MG63 (cell line): Measurements from ENCODE around the gene ANKMY1. TPM values are rescaled to one million over a fixed set of nuclear protein-coding genes. Genes with fewer than 3 reads are reported as not detected.

Experiments used
- DNase-seq: peaks from one replicate; pipeline ENCODE4 v3.0.0-alpha.2; 2020
- H3K27me3 ChIP-seq: fragments of 250-450 bp; sonication (Bioruptor Pico); 2 replicates; pipeline ENCODE4 v1.5.1; 2020; ENCODE audit warnings: mild to moderate bottlenecking, moderate library complexity
- H3K36me3 ChIP-seq: fragments of 250-450 bp; sonication (Bioruptor Pico); 2 replicates; pipeline ENCODE4 v1.5.1; 2020; ENCODE audit warnings: mild to moderate bottlenecking, moderate library complexity
- H3K4me3 ChIP-seq: fragments of 250-450 bp; sonication (Bioruptor Pico); 2 replicates; pipeline ENCODE4 v1.5.1; 2020; ENCODE audit warnings: mild to moderate bottlenecking, moderate library complexity
- H3K9me3 ChIP-seq: fragments of 250-450 bp; sonication (Bioruptor Pico); 2 replicates; pipeline ENCODE4 v1.5.1; 2020; ENCODE audit warnings: mild to moderate bottlenecking, moderate library complexity
- total RNA-seq: library from RNA; depleted of rRNA; stranded (reverse); fragments of >200 nt; shearing (Covaris generic); gene quantifications from 2 replicates; pipeline ENCODE4 v1.2.3, GENCODE V29; 2014; ENCODE audit warnings: low replicate concordance

The ANKMY1 gene
- total RNA-seq, 1 experiment from 2014 or later, result 10.2 TPM

DNA sequence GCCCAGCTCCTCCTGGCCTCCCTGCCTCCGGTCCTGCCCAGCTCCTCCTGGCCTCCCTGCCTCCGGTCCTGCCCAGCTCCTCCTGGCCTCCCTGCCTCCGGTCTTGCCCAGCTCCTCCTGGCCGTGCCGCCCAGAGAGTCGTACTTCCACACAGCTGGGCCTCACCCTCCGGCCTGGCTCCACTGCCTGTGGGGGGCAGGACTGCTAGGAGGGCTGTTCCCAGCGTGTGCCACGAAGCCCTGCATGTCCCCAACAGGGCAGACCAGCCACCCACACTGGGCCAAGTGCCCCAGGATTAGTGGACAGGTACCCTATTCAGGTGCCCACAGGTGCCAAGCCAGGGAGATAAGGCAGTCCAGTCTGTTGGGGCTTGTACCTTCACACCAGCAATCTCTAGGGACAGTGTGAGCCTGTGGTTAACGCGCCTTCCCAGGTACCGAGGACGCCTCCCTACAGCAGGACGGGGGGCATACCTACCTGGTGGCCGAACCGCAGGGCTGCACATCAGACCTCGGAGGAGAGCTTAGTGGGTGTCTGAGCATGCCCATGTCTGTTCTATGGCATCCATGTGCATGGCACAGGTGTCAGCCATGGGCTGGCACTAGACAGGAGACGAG, 117.0 kb downstream of the ANKMY1 start:
- Histone ChIP-seq H3K36me3 (peaks cover 2% of the 10 kb centered on the region; the same call in 1 of the 2 replicates), H3K9me3 (no peaks in the 10 kb centered on the region), H3K27me3 (no peaks in the 10 kb centered on the region), H3K4me3 (no peak overlapping the region)
- no peak for DNase-seq

DNA sequence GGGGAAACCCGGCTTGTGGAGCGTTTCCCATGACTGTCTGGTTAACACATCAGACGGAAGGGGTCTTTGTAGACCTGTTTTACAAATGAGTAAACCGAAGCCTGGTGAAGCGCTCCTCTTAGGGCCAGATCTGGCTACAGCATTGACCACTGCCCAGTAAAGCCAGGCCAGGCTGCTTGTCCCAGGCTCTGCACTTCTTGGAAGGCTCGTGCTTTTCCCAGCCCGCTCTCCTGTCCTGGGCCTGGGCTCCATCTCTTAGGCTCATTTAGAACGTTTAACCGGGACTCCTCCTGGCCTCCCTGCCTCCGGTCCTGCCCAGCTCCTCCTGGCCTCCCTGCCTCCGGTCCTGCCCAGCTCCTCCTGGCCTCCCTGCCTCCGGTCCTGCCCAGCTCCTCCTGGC, 117.5 kb downstream of the ANKMY1 start:
- no peak for DNase-seq
- peaks cover 2% of the 10 kb centered on the region; the same call in 1 of the 2 replicates for H3K36me3 ChIP-seq
- no peaks in the 10 kb centered on the region for H3K27me3 ChIP-seq
- H3K4me3 ChIP-seq, result no peak overlapping the region
- H3K9me3 ChIP-seq, result no peaks in the 10 kb centered on the region

DNA sequence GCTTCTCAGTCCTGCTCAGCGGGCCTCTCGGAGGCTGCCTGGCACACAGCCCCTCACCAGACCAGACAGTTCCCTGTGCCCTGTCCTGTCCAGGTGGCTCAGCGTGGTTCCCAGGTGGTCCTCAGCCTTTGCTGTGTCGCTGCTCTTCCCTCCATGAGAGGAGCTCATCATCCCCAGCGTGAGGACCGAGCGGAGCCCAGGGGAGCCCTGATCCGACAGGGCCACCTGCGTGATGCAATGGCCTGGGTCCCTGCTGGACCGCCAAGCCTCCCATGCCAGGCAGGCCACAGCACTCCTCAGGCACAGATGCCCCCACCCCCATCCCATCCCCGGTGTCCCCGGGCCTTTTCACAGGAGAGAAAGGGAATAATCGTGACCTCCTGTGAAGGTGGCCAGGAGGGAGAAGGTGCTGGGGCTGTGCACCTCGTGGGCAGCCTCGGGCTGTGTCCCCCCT, 118.1 kb downstream of the ANKMY1 start:
- peaks cover 2% of the 10 kb centered on the region; the same call in 1 of the 2 replicates for H3K36me3 ChIP-seq
- H3K27me3 ChIP-seq, result no peaks in the 10 kb centered on the region
- H3K4me3 ChIP-seq, result no peak overlapping the region
- no peak for DNase-seq
- no peaks in the 10 kb centered on the region for H3K9me3 ChIP-seq

DNA sequence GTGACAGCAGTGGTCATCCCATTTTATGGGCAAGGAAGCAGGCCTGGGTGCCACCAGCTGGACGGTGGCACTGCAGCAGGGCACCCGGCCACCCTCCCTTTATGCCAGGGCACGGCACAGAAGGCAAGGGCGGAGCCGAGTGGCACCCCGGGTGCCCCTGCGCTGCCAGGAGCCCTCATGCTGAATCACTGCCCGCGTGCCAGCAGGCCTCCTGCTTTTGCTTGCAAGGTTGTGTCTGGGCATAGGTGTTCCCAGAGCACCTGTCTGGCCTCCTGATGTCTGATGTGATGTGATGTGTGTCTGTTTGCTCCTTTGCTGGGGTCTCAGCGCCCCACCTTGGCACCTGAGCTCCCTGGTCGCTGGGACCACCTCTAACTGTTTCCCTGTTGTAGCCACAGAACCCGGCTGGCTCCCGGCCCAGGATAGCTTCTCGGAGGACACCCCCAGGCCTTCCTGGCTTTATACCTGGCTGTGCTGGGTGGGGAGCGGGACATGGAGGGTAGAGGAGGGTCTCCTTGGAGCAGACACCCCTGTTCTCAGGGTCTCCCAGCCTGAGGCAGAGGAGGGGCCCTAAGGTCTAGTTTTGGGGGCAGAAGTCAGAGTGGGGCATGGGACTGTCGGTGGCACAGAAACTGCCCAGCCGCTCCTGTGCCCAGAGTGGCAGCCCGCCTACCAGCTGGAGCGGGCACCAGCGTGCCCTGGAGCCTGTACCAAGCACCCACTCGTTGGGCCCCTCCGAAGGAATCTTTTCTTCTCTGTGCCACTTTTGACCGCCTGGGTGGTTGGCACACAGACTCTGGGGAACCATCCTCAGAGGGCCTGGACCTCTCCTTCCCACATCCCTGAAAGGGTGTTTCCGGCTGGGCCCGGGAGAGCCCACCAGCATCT, 118.7 kb downstream of the ANKMY1 start:
- Histone ChIP-seq H3K9me3 (no peaks in the 10 kb centered on the region), H3K4me3 (no peak overlapping the region), H3K36me3 (peaks cover 2% of the 10 kb centered on the region; the same call in 1 of the 2 replicates), H3K27me3 (no peaks in the 10 kb centered on the region)
- no peak for DNase-seq

DNA sequence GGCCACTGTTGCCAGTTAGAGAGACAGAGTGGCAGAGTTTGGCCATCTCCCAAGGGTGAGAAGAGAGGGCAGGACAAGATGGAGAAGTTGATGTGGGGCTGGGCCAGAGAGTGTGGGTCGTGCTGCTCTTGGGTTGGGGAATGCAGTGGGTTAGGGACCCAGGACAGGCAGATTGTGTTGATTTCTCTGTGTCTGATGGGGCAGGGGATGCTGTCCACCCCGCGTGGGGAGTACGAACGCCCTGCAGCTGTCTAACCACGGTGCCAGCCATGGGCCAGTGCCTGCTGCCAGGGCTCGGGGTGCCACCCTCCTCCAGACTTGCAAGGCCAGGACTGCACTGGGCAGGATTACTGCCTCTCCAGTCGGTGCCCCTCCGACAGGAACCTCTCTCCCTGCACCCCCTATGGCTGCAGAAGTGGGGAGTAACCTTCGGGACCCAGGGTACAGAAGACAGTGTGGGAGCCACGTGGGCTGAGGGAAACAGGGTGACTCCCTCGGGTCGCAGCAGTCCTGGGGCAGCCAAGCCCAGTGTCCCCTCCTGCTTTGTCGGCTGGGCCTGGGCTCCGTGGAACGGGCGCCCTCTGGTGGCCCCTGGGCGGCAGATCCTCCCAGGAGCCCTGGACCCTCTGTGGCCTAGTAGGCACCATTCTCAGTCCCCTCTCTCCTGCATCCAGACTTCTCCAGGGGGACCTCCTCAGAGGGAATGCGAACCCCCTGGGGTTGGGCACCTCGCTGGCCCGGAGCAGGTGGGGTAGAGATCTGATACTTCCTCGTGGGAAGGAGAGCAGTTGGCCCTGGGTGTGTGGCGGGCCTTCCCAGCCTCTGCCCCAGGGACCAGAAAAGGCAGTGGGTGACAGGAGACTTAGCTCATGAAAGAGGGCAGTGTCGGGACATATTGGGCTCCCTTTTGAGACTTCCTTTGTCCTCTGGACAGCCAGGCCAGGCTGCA, 119.7 kb downstream of the ANKMY1 start:
- Histone ChIP-seq H3K36me3 (peaks cover 2% of the 10 kb centered on the region; the same call in 1 of the 2 replicates), H3K4me3 (peak overlapping the region; percentile 14; the same call in 1 of the 2 replicates), H3K27me3 (no peaks in the 10 kb centered on the region), H3K9me3 (no peaks in the 10 kb centered on the region)
- DNase-seq, result peak; percentile 62

DNA sequence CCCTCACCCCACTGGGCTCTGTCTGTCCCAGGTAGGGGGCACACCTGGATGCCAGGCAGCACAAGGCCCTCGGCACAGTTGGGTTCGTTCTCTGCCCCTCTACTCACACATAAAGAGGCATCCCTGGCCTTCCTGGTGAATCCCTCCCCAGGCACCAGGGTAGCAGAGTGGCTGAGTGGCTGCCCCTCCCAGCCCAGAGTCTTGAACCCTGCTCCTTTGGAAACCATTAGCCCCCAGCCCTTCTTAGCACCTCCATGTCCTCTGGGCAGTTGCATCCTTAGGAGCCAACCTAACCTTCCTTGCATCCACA, 120.3 kb downstream of the ANKMY1 start:
- peak overlapping the region; percentile 61 for H3K4me3 ChIP-seq
- no peaks in the 10 kb centered on the region for H3K9me3 ChIP-seq
- no peaks in the 10 kb centered on the region for H3K27me3 ChIP-seq
- no peak for DNase-seq
- peaks cover 2% of the 10 kb centered on the region; the same call in 1 of the 2 replicates for H3K36me3 ChIP-seq

DNA sequence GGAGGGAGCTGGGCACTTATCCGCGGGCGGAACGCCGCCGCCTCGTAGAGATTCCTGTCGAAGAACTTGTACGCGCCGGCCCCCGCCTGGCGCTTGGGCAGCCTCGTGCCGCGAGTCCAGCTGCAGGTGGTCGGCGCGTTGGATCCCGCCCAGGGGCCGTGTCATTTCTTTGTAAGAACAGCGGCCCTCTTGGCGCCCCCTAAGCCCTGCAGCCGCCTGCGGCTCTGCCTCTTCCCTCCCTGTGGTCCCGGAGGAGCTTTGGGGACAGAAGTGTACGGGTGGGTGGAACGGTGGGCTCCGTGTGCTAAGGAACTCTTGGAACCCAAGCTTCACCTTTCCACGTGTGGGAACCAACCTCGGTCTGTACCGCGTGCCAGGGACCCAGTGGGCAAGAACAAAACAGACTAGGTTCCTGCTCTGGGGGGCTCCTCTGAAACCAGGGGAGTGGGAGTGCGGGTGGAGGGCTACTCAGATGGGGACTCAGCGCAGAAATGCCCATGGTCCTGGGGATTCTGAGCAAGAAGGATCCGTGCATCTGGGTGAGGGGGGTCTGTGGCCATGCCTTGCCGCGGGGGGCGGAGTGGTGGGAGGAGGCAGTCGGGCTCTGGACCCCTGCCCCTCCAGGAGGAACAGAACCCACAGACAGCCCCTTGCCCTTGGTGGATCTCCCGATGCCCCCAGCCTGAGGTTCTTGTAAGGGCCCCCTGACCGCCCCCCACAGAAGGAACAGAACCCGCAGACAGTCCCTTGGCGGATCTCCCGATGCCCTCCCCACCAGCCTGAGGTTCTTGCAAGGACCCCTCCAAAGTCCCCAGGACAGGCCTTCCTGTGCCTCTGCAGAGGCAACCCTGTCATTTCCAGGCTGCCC, 120.9 kb downstream of the ANKMY1 start:
- H3K27me3 ChIP-seq, result no peaks in the 10 kb centered on the region
- H3K9me3 ChIP-seq, result no peaks in the 10 kb centered on the region
- peak; percentile 39 for DNase-seq
- H3K4me3 ChIP-seq, result peak overlapping the region; percentile 61
- peaks cover 2% of the 10 kb centered on the region; the same call in 1 of the 2 replicates for H3K36me3 ChIP-seq

DNA sequence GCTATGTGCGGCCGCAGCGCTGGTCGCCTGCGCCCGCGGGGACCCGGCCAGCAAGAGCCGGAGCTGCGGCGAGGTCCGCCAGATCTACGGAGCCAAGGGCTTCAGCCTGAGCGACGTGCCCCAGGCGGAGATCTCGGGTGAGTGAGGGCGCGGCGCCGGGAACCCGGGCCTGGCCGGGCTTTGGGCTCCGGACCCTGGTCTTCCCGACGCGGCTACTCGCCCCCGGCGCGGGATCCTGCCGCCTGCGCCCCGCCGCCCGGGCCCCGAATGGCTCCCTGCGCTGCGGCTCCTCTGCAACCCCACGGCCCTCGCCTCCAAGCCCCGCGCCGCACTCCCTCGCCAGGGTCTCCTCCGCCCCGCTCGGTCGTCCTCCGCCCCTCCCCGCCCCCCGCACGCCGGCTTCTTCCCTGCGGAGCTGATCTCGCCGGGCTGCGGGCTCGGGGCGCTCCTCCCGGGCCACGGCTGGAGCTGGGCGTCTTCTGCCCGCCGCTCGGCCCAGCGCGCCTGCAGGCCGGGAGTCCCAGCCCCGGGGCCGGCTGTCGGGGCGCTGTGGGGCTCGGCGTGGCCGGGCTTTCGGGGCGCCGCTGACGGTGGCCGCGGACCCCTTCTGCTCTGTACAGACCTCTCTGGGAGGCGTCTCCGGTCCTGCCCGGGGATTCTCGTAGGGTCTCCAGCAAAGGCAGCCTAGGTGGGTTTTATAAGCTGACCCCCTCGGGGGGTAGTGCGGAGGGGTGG, 121.7 kb downstream of the ANKMY1 start:
- Histone ChIP-seq H3K36me3 (peaks cover 2% of the 10 kb centered on the region; the same call in 1 of the 2 replicates), H3K4me3 (peak overlapping the region; percentile 61), H3K9me3 (no peaks in the 10 kb centered on the region), H3K27me3 (no peaks in the 10 kb centered on the region)
- peak; percentile 50 for DNase-seq

DNA sequence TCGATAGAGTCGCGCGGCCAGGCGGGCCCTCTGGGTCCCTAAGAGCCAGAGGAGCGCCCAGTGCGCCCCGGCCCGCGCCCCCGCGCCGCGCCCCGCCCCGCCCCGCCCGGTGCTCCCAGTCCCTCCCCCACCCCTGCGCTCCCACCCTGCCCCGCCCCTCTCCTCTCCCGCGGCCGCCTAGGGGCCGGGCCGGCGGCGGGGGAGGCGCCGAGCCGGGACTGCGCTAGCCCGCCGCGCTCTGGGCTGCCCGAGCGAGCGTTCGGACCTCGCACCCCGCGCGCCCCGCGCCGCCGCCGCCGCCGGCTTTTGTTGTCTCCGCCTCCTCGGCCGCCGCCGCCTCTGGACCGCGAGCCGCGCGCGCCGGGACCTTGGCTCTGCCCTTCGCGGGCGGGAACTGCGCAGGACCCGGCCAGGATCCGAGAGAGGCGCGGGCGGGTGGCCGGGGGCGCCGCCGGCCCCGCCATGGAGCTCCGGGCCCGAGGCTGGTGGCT, 122.3 kb downstream of the ANKMY1 start, which contains the start of gene GPC1:
Gene GPC1, plus strand, starts transcription at position 207 of the 491 bp plus-strand sequence. Its CDS starts 256 bp downstream, at position 463.
- Histone ChIP-seq H3K9me3 (no peaks in the 10 kb centered on the region), H3K27me3 (no peaks in the 10 kb centered on the region), H3K36me3 (0 out of 2 replicates have a peak, but pooled peaks cover 2% of the 10 kb centered on the region), H3K4me3 (peak within 1 kb of the TSS; percentile 64)
- peak; percentile 80 for DNase-seq

DNA sequence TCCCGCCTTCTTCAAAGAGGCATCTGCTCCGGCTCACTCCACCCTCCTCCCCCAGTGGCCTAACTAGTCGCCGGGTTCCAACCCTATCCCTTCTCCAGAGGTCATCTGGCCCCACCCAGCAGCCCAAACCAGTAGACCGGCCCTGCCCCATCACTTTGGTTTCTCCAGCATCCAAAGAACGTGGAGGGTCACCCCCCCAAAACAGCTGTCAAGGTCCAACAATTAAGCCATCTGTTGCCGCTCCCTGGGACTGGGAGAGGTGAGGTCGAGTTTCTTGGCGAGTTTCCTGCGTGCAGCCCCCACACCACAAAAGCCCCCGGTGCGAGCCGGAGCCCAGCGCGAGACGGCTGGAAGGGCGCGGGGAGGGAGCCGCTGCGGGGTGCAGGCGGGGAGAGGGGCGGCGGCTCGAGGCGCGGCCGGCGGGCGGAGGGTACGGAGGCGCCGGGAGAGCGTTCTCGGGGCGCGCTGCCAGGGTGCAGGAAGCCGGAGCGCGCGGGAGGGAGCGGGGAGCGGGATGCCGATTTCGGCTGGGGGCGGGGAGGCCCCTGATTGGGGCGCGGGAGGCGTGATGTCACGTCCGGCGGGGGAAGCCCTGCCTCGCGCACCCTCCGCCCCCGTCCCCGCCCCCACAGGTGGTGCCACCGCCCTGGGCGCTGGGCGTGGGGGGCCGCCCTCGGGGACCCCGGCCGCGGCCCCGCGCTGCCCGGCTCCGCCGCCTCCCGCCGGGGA, 122.9 kb downstream of the ANKMY1 start:
- DNase-seq, result peak; percentile 95

DNA sequence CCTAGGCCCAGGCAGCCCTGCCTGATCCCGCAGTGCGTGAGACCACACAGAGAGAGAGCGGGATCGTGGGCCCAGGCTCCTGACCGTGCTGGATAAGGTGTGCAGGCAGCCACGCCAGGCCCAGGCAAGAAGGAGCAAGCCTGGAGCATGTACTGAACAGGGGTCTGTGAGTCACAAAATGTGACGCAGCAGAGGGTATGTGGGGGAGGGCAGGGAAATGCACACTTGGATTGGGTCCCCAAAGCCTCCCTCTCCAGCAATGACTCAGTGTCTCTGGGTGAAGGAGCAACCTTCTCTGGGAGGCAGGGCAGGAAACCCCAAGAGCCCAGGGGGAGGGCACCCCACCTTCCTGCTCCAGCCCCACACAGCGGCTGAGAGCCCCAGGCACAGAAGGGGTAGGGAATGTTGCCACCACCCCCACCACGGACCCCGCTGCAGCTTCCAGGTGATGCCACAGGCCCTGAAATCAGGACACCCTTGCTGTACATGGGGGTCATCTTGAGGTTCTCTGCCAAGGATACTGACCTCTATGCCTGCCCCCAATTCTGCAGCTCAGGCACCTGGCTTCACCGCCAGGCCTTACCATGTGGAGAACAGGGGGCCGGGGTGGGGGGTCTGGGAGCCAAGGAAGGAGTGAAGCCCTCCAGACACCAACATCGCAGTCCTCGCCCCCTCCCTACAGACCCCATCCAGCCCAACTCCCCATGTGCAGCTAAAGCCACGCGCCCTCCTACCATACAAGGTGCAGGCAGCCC, 123.6 kb downstream of the ANKMY1 start:
- Histone ChIP-seq H3K27me3 (no peaks in the 10 kb centered on the region), H3K4me3 (peak overlapping the region; percentile 64)
- peak; percentile 91 for DNase-seq

More for the DNA sequence above, 122.9 kb downstream of the ANKMY1 start:
- peak overlapping the region; percentile 64 for H3K4me3 ChIP-seq
- no peaks in the 10 kb centered on the region for H3K27me3 ChIP-seq
- H3K36me3 ChIP-seq, result 0 out of 2 replicates have a peak, but pooled peaks cover 2% of the 10 kb centered on the region
- no peaks in the 10 kb centered on the region for H3K9me3 ChIP-seq

DNA sequence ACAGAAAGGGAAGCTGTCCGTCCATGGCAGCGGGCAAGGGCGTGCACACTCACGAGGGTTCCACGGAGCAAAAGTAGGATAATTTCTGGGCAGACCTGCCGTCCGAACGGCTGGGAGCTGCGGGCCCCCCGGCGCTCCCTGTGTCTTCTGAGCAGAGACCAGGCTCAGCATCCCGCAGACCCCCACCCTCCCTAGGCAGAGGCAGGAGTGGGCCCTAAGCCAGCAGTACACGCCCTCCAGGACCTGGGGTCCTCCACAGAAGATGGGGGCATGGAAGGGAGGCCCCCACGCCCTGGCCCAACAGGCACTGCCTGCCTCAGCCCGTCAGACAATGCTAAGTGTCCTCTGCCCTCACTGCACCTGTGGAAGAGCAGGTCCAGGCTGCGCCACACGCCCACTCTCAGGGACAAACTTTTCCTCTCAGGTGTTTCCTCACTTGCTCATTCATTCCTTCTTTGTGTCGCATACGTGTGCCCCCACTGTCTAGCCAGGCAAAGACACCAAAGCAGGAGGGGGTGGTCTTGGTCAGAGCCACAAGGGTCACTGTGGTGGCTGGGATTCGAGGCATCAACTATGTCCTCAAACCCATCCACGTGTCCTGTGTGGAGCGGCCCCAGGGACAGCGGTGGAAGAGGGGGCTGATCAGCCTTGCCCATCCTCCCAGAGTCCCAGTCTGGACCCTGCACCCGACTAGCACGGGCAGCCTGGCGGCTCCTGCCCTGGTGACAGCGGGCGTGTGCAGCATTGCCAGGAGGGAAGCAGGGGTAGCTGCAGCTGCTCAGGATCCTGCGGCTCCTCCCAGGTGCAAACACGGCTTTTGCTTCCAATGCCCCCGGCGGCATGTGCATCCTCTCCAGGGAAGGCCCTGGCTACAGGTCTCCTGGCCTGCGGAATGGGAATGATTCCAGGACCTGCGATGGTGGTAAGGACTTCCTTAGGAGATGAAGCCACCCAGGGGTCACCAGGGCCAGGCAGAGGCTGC, 124.7 kb downstream of the ANKMY1 start:
- no peaks in the 10 kb centered on the region for H3K27me3 ChIP-seq
- H3K4me3 ChIP-seq, result no peak overlapping the region; the same call in 1 of the 2 replicates
- H3K9me3 ChIP-seq, result no peaks in the 10 kb centered on the region
- no peak for DNase-seq
- H3K36me3 ChIP-seq, result no peaks in the 10 kb centered on the region

More for the DNA sequence above, 123.6 kb downstream of the ANKMY1 start:
- no peaks in the 10 kb centered on the region for H3K9me3 ChIP-seq
- H3K36me3 ChIP-seq, result 0 out of 2 replicates have a peak, but pooled peaks cover 2% of the 10 kb centered on the region

DNA sequence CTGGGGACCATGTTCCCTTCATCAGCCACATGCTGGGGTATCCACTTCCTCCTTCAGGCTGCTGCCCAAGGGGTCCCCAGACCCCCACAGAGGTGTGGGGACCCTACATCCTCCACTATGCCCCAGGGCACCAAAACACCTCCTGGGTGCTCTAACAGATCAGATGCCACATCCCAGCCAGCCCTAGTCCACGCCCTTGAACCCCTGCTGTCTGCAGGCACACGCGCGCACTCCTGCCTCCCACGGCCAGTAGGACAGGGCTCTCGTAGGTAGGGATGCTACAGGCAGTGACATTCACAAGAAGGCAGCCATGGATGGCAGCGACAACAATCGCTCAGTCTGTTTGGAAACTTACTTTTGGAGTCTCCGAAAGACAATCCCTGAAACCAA, 125.4 kb downstream of the ANKMY1 start:
- H3K9me3 ChIP-seq, result no peaks in the 10 kb centered on the region
- no peak for DNase-seq
- no peaks in the 10 kb centered on the region for H3K27me3 ChIP-seq
- no peaks in the 10 kb centered on the region for H3K36me3 ChIP-seq
- no peak overlapping the region for H3K4me3 ChIP-seq
